Measurements from ENCODE around the gene ALLC. TPM values are rescaled to one million over a fixed set of nuclear protein-coding genes. Genes with fewer than 3 reads are reported as not detected.

ALLC gene
- polyA plus RNA-seq, 2 of the 4 experiments (the other 2 are of a cell fraction) = not detected

DNA sequence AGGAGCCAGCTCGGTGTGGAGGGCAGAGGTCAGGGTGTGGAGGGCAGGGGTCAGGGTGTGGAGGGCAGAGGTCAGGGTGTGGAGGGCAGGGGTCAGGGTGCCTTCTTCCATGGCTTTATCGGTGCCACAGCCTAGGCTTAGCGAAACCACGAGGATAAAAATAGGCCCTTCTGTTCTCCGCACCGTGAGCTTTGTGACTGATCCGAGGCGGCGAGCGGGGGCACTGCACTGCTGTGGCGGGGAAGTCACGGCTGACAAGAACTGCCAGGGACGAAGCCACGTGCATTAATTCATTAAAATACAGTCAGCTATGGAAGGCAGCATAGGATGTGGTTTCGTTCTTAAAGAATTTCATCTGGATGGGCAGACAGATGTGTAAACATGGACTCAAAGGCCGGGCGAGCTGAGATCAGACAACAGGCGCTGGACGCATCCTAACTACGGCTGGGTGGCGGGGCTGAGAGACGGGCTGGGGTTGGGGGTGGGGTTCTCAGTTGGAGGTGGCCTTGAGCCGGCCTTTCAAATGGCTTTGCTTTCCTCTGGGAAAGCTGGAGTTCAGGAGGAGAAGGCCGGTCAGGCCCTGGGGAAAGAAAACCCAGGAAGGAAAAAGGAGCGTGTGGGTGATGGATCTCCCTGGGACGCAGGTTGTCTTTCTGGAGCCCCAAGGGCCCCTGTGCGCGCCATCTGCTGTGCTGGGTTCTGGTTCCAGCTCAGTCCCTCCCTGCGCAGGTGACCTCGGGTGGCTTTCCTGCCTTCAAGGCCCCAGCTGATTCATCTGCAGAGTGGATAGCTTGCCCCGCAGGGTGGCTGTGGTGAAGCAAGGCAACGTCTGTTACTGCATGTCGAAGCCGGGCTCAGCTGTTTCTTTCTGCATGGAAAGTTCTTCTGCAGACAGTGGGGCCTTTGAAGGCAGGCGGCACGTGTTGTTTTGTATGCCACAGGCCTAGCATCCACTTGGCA lies 958 bp upstream of the ALLC start:
- ChIA-PET POLR2A (no interaction called here), CTCF (interaction anchor here (0.7 to 1.2 kb wide), 3 partner anchors 121 to 1771 kb away, joined by 3 read pairs; no protein-coding TSS in a partner anchor)
- no peaks in the 10 kb centered on the region for H3K9me3 ChIP-seq
- TF ChIP-seq, protein P1, sequence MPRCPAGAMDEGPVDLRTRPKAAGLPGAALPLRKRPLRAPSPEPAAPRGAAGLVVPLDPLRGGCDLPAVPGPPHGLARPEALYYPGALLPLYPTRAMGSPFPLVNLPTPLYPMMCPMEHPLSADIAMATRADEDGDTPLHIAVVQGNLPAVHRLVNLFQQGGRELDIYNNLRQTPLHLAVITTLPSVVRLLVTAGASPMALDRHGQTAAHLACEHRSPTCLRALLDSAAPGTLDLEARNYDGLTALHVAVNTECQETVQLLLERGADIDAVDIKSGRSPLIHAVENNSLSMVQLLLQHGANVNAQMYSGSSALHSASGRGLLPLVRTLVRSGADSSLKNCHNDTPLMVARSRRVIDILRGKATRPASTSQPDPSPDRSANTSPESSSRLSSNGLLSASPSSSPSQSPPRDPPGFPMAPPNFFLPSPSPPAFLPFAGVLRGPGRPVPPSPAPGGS (IDR thresholded peaks at IDR 0.05) = no peak
- no peak for TF ChIP-seq ZC3H11A (IDR thresholded peaks at IDR 0.05)
- no peak for TF ChIP-seq JUNB (IDR thresholded peaks at IDR 0.05)
- no peak for TF ChIP-seq JUN (IDR thresholded peaks at IDR 0.05)
- TF ChIP-seq ZSCAN20 (CRISPR knock-in tag; IDR thresholded peaks at IDR 0.05) = no peak
- TF ChIP-seq EHF (CRISPR knock-in tag; IDR thresholded peaks at IDR 0.05) = no peak
- TF ChIP-seq, protein P2, sequence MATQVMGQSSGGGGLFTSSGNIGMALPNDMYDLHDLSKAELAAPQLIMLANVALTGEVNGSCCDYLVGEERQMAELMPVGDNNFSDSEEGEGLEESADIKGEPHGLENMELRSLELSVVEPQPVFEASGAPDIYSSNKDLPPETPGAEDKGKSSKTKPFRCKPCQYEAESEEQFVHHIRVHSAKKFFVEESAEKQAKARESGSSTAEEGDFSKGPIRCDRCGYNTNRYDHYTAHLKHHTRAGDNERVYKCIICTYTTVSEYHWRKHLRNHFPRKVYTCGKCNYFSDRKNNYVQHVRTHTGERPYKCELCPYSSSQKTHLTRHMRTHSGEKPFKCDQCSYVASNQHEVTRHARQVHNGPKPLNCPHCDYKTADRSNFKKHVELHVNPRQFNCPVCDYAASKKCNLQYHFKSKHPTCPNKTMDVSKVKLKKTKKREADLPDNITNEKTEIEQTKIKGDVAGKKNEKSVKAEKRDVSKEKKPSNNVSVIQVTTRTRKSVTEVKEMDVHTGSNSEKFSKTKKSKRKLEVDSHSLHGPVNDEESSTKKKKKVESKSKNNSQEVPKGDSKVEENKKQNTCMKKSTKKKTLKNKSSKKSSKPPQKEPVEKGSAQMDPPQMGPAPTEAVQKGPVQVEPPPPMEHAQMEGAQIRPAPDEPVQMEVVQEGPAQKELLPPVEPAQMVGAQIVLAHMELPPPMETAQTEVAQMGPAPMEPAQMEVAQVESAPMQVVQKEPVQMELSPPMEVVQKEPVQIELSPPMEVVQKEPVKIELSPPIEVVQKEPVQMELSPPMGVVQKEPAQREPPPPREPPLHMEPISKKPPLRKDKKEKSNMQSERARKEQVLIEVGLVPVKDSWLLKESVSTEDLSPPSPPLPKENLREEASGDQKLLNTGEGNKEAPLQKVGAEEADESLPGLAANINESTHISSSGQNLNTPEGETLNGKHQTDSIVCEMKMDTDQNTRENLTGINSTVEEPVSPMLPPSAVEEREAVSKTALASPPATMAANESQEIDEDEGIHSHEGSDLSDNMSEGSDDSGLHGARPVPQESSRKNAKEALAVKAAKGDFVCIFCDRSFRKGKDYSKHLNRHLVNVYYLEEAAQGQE (IDR thresholded peaks at IDR 0.05) = no peak
- no peak for TF ChIP-seq FOSB (CRISPR knock-in tag; IDR thresholded peaks at IDR 0.05)
- no peak for TF ChIP-seq HOXA7 (CRISPR knock-in tag; IDR thresholded peaks at IDR 0.05)
- TF ChIP-seq MAFK (IDR thresholded peaks at IDR 0.05; ENCODE audit: partially characterized antibody) = no peak
- TF ChIP-seq HOXB13 (CRISPR knock-in tag; IDR thresholded peaks at IDR 0.05; ENCODE audit: low read depth) = no peak
- TF ChIP-seq CBX8 (IDR thresholded peaks at IDR 0.05) = no peak
- no peak for TF ChIP-seq EP300 (IDR thresholded peaks at IDR 0.05)
- 80% methylated on average over 36 of the region's 36 CpGs for WGBS (ENCODE audit: missing lambda C conversion rate)
- ATAC-seq = no peak
- H3K4me2 ChIP-seq = no peak overlapping the region
- DNase-seq (ENCODE audit: low read depth in 1 of 2, low spot score in 1 of 2) = no peak
- H3K4me1 ChIP-seq = peaks cover 8% of the 10 kb centered on the region; the same call in 2 of the 3 replicates
- H3K27ac ChIP-seq = no peak overlapping the region
- H3K4me3 ChIP-seq = no peak overlapping the region
- FAIRE-seq = no peak

DNA sequence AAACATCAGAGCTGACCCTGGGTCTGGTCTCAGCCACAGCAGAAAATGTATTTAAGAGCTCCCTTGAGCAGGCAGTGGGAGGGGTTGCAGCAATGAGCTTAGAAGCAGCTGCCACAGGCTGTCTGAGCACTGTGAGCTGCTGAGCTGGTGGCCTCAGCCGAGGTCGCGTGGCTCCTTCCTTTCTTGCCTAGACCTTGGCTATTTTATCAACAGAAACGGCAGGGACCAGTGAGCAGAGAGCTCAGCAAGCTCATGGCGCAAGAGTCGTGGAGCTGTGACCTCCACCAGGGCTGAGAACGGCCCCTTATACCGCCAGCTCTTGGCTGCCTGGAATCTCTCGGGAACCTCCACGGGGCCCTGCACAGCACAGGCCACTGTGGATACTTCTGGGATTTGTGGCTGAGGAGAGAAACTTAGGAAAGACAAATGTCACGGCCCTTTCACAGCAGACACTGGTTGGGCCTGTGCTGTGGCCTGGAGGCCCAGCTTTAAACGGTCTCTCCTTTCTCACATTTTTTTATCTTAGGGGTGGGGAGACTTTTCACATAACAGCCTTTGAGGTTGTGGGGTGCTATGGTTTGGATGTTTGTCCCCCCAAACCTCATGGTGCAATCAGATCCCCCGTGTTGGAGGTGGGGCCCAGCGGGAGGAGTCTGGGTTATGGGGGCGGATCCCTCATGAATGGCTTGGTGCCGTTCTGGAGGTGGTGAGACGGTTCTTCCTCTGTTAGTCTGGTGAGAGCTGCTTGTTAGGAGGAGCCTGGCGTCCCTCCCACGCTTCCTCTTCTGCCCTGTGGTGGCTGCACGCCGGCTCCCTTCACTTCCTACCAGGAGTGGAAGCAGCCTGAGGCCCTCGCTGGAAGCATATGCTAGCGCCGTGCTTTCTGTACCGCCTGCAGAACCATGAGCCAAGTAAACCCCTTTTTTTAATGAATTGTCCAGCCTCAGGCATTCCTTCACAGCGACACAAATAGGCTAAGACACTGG lies 1.7 kb downstream of the ALLC start:
- Histone ChIP-seq H3K4me3 (no peak overlapping the region), H3K27ac (peak overlapping the region in 1 of 2 experiments; percentile 7; a peak in 1 of 6 replicates), H3K4me2 (no peak overlapping the region; the same call in 2 of the 3 replicates), H3K4me1 (peaks cover 8% of the 10 kb centered on the region; the same call in 2 of the 3 replicates), H3K9me3 (no peaks in the 10 kb centered on the region)
- DNase-seq (ENCODE audit: low read depth in 1 of 2, low spot score in 1 of 2) (no peak), ATAC-seq (no peak; a peak in 1 of 6 replicates), FAIRE-seq (no peak)
- 79% methylated on average over 25 of the region's 26 CpGs for WGBS (ENCODE audit: missing lambda C conversion rate)
- ChIA-PET POLR2A (no interaction called here), CTCF (interaction anchor here (1.0 kb wide), 1 partner anchor 8 kb away, joined by 4 read pairs; no protein-coding TSS in a partner anchor)
- TF ChIP-seq BHLHE40 (IDR thresholded peaks at IDR 0.05; ENCODE audit: low read depth, low read length) (no peak), JUN (IDR thresholded peaks at IDR 0.05) (no peak), POLR2A (IDR thresholded peaks at IDR 0.05; ENCODE audit: low read length) (no peak), FOXS1 (CRISPR knock-in tag; IDR thresholded peaks at IDR 0.05) (no peak), PHF8 (IDR thresholded peaks at IDR 0.05; ENCODE audit: borderline replicate concordance, low read depth) (no peak), NFE2L2 (conservative IDR thresholded peaks at IDR 0.05; ENCODE audit: low read length) (no peak)
- TF ChIP-seq, protein P3, sequence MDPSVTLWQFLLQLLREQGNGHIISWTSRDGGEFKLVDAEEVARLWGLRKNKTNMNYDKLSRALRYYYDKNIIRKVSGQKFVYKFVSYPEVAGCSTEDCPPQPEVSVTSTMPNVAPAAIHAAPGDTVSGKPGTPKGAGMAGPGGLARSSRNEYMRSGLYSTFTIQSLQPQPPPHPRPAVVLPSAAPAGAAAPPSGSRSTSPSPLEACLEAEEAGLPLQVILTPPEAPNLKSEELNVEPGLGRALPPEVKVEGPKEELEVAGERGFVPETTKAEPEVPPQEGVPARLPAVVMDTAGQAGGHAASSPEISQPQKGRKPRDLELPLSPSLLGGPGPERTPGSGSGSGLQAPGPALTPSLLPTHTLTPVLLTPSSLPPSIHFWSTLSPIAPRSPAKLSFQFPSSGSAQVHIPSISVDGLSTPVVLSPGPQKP (IDR thresholded peaks at IDR 0.05; ENCODE audit: low read depth, low read length) = no peak
- TF ChIP-seq, protein P4, sequence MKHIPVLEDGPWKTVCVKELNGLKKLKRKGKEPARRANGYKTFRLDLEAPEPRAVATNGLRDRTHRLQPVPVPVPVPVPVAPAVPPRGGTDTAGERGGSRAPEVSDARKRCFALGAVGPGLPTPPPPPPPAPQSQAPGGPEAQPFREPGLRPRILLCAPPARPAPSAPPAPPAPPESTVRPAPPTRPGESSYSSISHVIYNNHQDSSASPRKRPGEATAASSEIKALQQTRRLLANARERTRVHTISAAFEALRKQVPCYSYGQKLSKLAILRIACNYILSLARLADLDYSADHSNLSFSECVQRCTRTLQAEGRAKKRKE (CRISPR knock-in tag; IDR thresholded peaks at IDR 0.05; ENCODE audit: low read depth) = no peak

Measured in A549 (cell line).